WTC11 (cell line): ENCODE results near the gene PLAAT5. TPM values are rescaled to one million over a fixed set of nuclear protein-coding genes. Genes with fewer than 3 reads are reported as not detected.

Source experiments
- ATAC-seq: fragments of 200-7000 bp; cut with Tn5 transposase; 2 replicates; pipeline ENCODE4 v1.10.0; 2021; ENCODE audit warnings: mild to moderate bottlenecking, moderate library complexity
- CTCF ChIA-PET: fragments of 300-600 bp; sonication (Branson Sonifier 250); formaldehyde crosslinking; loops from one replicate; lab custom pipeline; 2021; ENCODE audit warnings: antibody characterized with exemption; lab: Charles Lee
- POLR2A ChIA-PET: fragments of 350-600 bp; sonication (Branson Sonifier 250); formaldehyde crosslinking; loops from one replicate; lab custom pipeline; 2021; ENCODE audit warnings: antibody characterized with exemption; lab: Charles Lee
- DNase-seq: peaks from one replicate; pipeline ENCODE4 v3.0.0; 2021; ENCODE audit warnings: low spot score
- H3K27ac Mint-ChIP-seq: 2 replicates; pipeline ENCODE4 v1.8.0; 2021; ENCODE audit warnings: mixed read lengths
- H3K27me3 Mint-ChIP-seq: 2 replicates; pipeline ENCODE4 v1.8.0; 2021; ENCODE audit warnings: low read depth, mild to moderate bottlenecking, moderate library complexity, mixed read lengths
- H3K36me3 Mint-ChIP-seq: 2 replicates; pipeline ENCODE4 v1.8.0; 2021; ENCODE audit warnings: mixed read lengths
- H3K4me1 Mint-ChIP-seq: 2 replicates; pipeline ENCODE4 v1.8.0; 2022; ENCODE audit warnings: mixed read lengths
- H3K4me3 Mint-ChIP-seq: 2 replicates; pipeline ENCODE4 v1.8.0; 2021; ENCODE audit warnings: mild to moderate bottlenecking, moderate library complexity, mixed read lengths
- H3K9me3 Mint-ChIP-seq: 2 replicates; pipeline ENCODE4 v1.8.0; 2021; ENCODE audit warnings: mixed read lengths
- ATF1 ChIP-seq: sonication (generic); formaldehyde crosslinking; IDR thresholded peaks from 2 replicates; pipeline ENCODE4 v1.8.1; 2023; ENCODE audit warnings: mild to moderate bottlenecking, moderate library complexity, missing genetic modification reagents
- CBFB ChIP-seq: sonication (generic); formaldehyde crosslinking; IDR thresholded peaks from 2 replicates; pipeline ENCODE4 v1.8.1; 2022; ENCODE audit warnings: mild to moderate bottlenecking, low read depth, missing genetic modification reagents
- ELF4 ChIP-seq: sonication (generic); formaldehyde crosslinking; IDR thresholded peaks from 2 replicates; pipeline ENCODE4 v1.8.1; 2022; ENCODE audit warnings: low read depth, mild to moderate bottlenecking, moderate library complexity, missing genetic modification reagents
- ESRRA ChIP-seq: sonication (generic); formaldehyde crosslinking; IDR thresholded peaks from 2 replicates; pipeline ENCODE4 v1.8.1; 2022; ENCODE audit warnings: mild to moderate bottlenecking, missing genetic modification reagents, borderline replicate concordance
- ETV6 ChIP-seq: sonication (generic); formaldehyde crosslinking; IDR thresholded peaks from 2 replicates; pipeline ENCODE4 v1.8.1; 2022; ENCODE audit warnings: mild to moderate bottlenecking, missing genetic modification reagents
- FOXK1 ChIP-seq: sonication (generic); formaldehyde crosslinking; IDR thresholded peaks from 2 replicates; pipeline ENCODE4 v1.8.0; 2022; ENCODE audit warnings: mild to moderate bottlenecking, moderate library complexity, missing genetic modification reagents
- GRHL2 ChIP-seq: fragments of 250-450 bp; sonication (Bioruptor Pico); IDR thresholded peaks from 2 replicates; pipeline ENCODE4 v1.8.0; 2022; ENCODE audit warnings: mild to moderate bottlenecking, moderate library complexity; ENCODE audit not compliant: insufficient replicate concordance, severe bottlenecking
- KAT7 ChIP-seq: sonication (generic); formaldehyde crosslinking; IDR thresholded peaks from 2 replicates; pipeline ENCODE4 v1.8.1; 2023; ENCODE audit warnings: missing genetic modification reagents, mild to moderate bottlenecking, borderline replicate concordance
- MYBL2 ChIP-seq: sonication (generic); formaldehyde crosslinking; IDR thresholded peaks from 2 replicates; pipeline ENCODE4 v1.8.1; 2023; ENCODE audit warnings: mild to moderate bottlenecking, moderate library complexity, missing genetic modification reagents
- NFE2L1 ChIP-seq: sonication (generic); formaldehyde crosslinking; IDR thresholded peaks from 2 replicates; pipeline ENCODE4 v1.8.1; 2023; ENCODE audit warnings: missing genetic modification reagents
- NFYB ChIP-seq: sonication (generic); formaldehyde crosslinking; conservative IDR thresholded peaks from 2 replicates; pipeline ENCODE4 v1.8.0; 2022; ENCODE audit warnings: low read depth, missing genetic modification reagents
- NR1H2 ChIP-seq: sonication (generic); formaldehyde crosslinking; IDR thresholded peaks from 2 replicates; pipeline ENCODE4 v1.9.0; 2021; ENCODE audit warnings: mild to moderate bottlenecking, moderate library complexity, missing genetic modification reagents
- RELA ChIP-seq: sonication (generic); formaldehyde crosslinking; IDR thresholded peaks from 2 replicates; pipeline ENCODE4 v1.8.1; 2022; ENCODE audit warnings: missing genetic modification reagents, mild to moderate bottlenecking, borderline replicate concordance
- SMAD4 ChIP-seq: sonication (generic); formaldehyde crosslinking; IDR thresholded peaks from 2 replicates; pipeline ENCODE4 v1.8.0; 2022; ENCODE audit warnings: mild to moderate bottlenecking, missing genetic modification reagents
- TCF7 ChIP-seq: sonication (generic); formaldehyde crosslinking; IDR thresholded peaks from 2 replicates; pipeline ENCODE4 v1.8.0; 2022; ENCODE audit warnings: mild to moderate bottlenecking, low read depth, missing genetic modification reagents, moderate library complexity
- TEAD4 ChIP-seq: sonication (generic); formaldehyde crosslinking; IDR thresholded peaks from 2 replicates; pipeline ENCODE4 v1.8.0; 2022; ENCODE audit warnings: mild to moderate bottlenecking, missing genetic modification reagents
- ZNF232 ChIP-seq: sonication (generic); formaldehyde crosslinking; IDR thresholded peaks from 2 replicates; pipeline ENCODE4 v1.8.0; 2022; ENCODE audit warnings: mild to moderate bottlenecking, missing genetic modification reagents
- total RNA-seq: library from RNA; stranded (reverse); gene quantifications from 3 replicates; pipeline ENCODE4 v1.2.3, GENCODE V29; 2021
- TF ChIP-seq, protein P1 (sequence below): sonication (generic); formaldehyde crosslinking; IDR thresholded peaks from 2 replicates; pipeline ENCODE4 v1.8.0; 2023; ENCODE audit warnings: missing genetic modification reagents, mild to moderate bottlenecking, borderline replicate concordance
- TF ChIP-seq, protein P2 (sequence below): fragments of 250-450 bp; sonication (Bioruptor Pico); IDR thresholded peaks from 2 replicates; pipeline ENCODE4 v1.9.0; 2021; ENCODE audit warnings: mild to moderate bottlenecking
- TF ChIP-seq, protein P3 (sequence below): sonication (generic); formaldehyde crosslinking; IDR thresholded peaks from 2 replicates; pipeline ENCODE4 v1.8.1; 2023; ENCODE audit warnings: mild to moderate bottlenecking, missing genetic modification reagents

The PLAAT5 gene
- total RNA-seq, 1 experiment from 2014 or later: 23.0 TPM

DNA sequence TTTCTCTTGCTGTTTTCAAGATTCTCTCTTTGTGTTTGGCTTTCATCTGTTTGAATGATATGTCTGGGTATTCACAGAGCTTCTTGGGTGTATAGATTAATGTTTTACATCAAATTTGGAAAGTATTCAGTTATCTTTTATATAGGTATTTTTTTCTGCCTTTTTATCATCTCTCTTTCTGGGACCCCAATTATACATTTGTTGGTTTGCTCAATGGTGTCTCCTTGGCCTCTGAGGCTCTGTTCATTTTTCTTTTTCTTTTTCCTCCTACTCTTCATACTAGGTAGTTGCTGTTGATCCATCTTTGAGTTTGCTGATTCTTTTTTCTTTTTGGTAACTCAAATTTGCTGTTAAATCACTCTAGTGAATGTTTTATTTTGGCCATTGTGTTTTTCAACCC is 14.3 kb downstream of the PLAAT5 start:
- H3K27ac Mint-ChIP-seq: no peak overlapping the region
- CTCF ChIA-PET: no interaction called here
- peaks cover 7% of the 10 kb centered on the region for H3K4me1 Mint-ChIP-seq
- no peaks in the 10 kb centered on the region; the same call in 1 of the 2 replicates for H3K27me3 Mint-ChIP-seq
- peaks cover 35% of the 10 kb centered on the region for H3K9me3 Mint-ChIP-seq
- ATAC-seq (no peak), DNase-seq (no peak)
- TF ChIP-seq NFYB (no peak), ELF4 (no peak), MYBL2 (CRISPR knock-in tag) (no peak), TCF7 (CRISPR knock-in tag) (no peak), SMAD4 (CRISPR knock-in tag) (no peak)
- TF ChIP-seq, protein P1, sequence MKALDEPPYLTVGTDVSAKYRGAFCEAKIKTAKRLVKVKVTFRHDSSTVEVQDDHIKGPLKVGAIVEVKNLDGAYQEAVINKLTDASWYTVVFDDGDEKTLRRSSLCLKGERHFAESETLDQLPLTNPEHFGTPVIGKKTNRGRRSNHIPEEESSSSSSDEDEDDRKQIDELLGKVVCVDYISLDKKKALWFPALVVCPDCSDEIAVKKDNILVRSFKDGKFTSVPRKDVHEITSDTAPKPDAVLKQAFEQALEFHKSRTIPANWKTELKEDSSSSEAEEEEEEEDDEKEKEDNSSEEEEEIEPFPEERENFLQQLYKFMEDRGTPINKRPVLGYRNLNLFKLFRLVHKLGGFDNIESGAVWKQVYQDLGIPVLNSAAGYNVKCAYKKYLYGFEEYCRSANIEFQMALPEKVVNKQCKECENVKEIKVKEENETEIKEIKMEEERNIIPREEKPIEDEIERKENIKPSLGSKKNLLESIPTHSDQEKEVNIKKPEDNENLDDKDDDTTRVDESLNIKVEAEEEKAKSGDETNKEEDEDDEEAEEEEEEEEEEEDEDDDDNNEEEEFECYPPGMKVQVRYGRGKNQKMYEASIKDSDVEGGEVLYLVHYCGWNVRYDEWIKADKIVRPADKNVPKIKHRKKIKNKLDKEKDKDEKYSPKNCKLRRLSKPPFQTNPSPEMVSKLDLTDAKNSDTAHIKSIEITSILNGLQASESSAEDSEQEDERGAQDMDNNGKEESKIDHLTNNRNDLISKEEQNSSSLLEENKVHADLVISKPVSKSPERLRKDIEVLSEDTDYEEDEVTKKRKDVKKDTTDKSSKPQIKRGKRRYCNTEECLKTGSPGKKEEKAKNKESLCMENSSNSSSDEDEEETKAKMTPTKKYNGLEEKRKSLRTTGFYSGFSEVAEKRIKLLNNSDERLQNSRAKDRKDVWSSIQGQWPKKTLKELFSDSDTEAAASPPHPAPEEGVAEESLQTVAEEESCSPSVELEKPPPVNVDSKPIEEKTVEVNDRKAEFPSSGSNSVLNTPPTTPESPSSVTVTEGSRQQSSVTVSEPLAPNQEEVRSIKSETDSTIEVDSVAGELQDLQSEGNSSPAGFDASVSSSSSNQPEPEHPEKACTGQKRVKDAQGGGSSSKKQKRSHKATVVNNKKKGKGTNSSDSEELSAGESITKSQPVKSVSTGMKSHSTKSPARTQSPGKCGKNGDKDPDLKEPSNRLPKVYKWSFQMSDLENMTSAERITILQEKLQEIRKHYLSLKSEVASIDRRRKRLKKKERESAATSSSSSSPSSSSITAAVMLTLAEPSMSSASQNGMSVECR (CRISPR knock-in tag): no peak
- TF ChIP-seq, all 79 proteins: peak for 0
- no peak overlapping the region for H3K4me3 Mint-ChIP-seq
- POLR2A ChIA-PET: no interaction called here
- H3K36me3 Mint-ChIP-seq: peaks cover 36% of the 10 kb centered on the region

DNA sequence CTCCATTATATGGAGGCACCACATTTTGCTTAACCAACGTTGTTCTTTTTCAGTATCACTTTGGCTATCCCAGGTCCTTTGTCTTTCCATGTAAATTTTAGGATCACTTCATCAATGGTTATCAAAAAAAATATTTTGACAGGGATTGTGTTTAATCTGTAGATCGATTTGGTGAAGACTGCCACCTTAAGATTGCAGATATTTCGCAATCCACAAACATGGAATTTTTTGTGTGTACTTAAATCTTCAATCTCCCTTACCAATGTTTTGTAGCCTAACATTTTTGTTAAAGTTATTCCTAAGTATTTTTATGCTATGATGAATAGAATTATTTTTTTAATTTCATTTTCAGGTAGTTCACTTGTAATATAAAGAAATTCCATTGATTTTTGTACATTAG is 18.6 kb downstream of the PLAAT5 start:
- DNase-seq (no peak), ATAC-seq (no peak)
- TF ChIP-seq NR1H2 (CRISPR knock-in tag) (no peak), CBFB (CRISPR knock-in tag) (no peak), TEAD4 (CRISPR knock-in tag) (no peak), RELA (CRISPR knock-in tag) (no peak), ATF1 (CRISPR knock-in tag) (no peak), GRHL2 (CRISPR knock-in tag) (no peak)
- TF ChIP-seq, protein P2, sequence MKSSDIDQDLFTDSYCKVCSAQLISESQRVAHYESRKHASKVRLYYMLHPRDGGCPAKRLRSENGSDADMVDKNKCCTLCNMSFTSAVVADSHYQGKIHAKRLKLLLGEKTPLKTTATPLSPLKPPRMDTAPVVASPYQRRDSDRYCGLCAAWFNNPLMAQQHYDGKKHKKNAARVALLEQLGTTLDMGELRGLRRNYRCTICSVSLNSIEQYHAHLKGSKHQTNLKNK: no peak
- Mint-ChIP-seq H3K4me1 (peaks cover 9% of the 10 kb centered on the region), H3K9me3 (peaks cover 45% of the 10 kb centered on the region), H3K27ac (no peak overlapping the region), H3K36me3 (peaks cover 46% of the 10 kb centered on the region), H3K27me3 (no peaks in the 10 kb centered on the region; the same call in 1 of the 2 replicates), H3K4me3 (no peak overlapping the region)
- POLR2A ChIA-PET: no interaction called here
- CTCF ChIA-PET: no interaction called here

DNA sequence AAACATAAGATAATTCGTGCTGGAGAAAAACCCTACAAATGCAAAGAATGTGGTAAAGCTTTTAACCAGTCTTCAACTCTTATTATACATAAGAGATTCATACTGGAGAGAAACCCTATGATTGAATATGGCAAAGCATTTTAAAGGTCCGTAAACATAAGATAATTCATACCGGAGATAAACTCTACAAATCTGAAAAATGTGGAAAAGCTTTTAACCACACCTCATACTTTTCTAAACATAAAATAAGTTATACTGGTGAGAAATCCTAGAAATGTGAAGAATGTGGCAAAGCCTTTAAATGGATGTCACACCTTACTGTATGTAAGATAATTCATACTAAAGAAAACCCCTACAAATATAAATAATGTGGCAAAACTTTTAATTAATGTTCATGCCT is 20.7 kb downstream of the PLAAT5 start:
- Mint-ChIP-seq H3K9me3 (peaks cover 31% of the 10 kb centered on the region), H3K36me3 (peaks cover 39% of the 10 kb centered on the region), H3K4me3 (no peak overlapping the region), H3K4me1 (peaks cover 9% of the 10 kb centered on the region), H3K27me3 (no peaks in the 10 kb centered on the region), H3K27ac (no peak overlapping the region)
- no peak for DNase-seq
- CTCF ChIA-PET: interaction anchor here (1.5 kb wide), 1 partner anchor 9 kb away, joined by 4 read pairs; no protein-coding TSS in a partner anchor
- no peak for ATAC-seq
- TF ChIP-seq NFE2L1 (CRISPR knock-in tag): no peak
- TF ChIP-seq ESRRA (CRISPR knock-in tag): no peak
- POLR2A ChIA-PET: no interaction called here

DNA sequence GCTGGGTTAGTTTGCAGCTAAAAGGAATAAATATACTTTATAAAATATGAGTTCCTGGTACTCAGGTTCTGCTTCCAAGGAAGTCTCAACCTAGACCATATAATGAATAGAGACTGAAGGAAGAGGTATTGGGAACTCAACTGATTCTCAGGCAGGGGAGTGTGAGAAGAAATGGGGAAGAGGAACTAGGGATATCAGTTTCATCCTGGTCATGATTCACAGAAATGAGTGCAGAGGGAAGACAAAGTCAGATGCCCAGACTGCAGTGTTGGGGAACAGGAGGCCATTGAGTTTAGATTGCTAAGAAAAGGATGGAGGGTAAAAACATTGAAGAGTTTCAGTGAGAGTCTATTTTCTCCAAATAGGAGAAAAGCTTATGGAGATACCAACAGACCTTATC is 28.8 kb downstream of the PLAAT5 start:
- peaks cover 9% of the 10 kb centered on the region; the same call in 1 of the 2 replicates for H3K4me1 Mint-ChIP-seq
- no peak for ATAC-seq
- no peak overlapping the region for H3K27ac Mint-ChIP-seq
- H3K36me3 Mint-ChIP-seq: peaks cover 36% of the 10 kb centered on the region
- no peak for DNase-seq
- no peaks in the 10 kb centered on the region for H3K27me3 Mint-ChIP-seq
- ChIA-PET CTCF (interaction anchor here (1.9 kb wide), 1 partner anchor 34 kb away, joined by 5 read pairs; no protein-coding TSS in a partner anchor), POLR2A (no interaction called here)
- peaks cover 12% of the 10 kb centered on the region; the same call in 1 of the 2 replicates for H3K9me3 Mint-ChIP-seq
- no peak for TF ChIP-seq SMAD4 (CRISPR knock-in tag)
- TF ChIP-seq ZNF232 (CRISPR knock-in tag): no peak
- no peak for TF ChIP-seq NFE2L1 (CRISPR knock-in tag)
- TF ChIP-seq ETV6 (CRISPR knock-in tag): no peak
- TF ChIP-seq FOXK1 (CRISPR knock-in tag): no peak
- TF ChIP-seq, protein P3, sequence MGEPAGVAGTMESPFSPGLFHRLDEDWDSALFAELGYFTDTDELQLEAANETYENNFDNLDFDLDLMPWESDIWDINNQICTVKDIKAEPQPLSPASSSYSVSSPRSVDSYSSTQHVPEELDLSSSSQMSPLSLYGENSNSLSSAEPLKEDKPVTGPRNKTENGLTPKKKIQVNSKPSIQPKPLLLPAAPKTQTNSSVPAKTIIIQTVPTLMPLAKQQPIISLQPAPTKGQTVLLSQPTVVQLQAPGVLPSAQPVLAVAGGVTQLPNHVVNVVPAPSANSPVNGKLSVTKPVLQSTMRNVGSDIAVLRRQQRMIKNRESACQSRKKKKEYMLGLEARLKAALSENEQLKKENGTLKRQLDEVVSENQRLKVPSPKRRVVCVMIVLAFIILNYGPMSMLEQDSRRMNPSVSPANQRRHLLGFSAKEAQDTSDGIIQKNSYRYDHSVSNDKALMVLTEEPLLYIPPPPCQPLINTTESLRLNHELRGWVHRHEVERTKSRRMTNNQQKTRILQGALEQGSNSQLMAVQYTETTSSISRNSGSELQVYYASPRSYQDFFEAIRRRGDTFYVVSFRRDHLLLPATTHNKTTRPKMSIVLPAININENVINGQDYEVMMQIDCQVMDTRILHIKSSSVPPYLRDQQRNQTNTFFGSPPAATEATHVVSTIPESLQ (CRISPR knock-in tag): no peak
- TF ChIP-seq KAT7 (CRISPR knock-in tag): no peak
- no peak overlapping the region for H3K4me3 Mint-ChIP-seq
